Left ventricle myocardium inferior (tissue), 1 donor: Measurements from ENCODE around the gene SLC38A5. TPM values are rescaled to one million over a fixed set of nuclear protein-coding genes. Genes with fewer than 3 reads are reported as not detected.

ENCODE experiments used
- DNase-seq: peaks from one replicate; pipeline ENCODE4 v3.0.0-alpha.2; 2020
- H3K27ac ChIP-seq: fragments of 200-600 bp; replicated peaks from 2 replicates; pipeline ENCODE4 v1.8.0; 2021
- H3K27me3 ChIP-seq: fragments of 200-600 bp; 2 replicates; pipeline ENCODE4 v1.8.0; 2021; ENCODE audit warnings: low read depth
- H3K36me3 ChIP-seq: fragments of 200-600 bp; 2 replicates; pipeline ENCODE4 v1.8.0; 2021
- H3K4me1 ChIP-seq: fragments of 200-600 bp; 2 replicates; pipeline ENCODE4 v1.8.0; 2021
- H3K4me3 ChIP-seq: fragments of 200-600 bp; 2 replicates; pipeline ENCODE4 v1.8.0; 2021; ENCODE audit warnings: mild to moderate bottlenecking, moderate library complexity
- H3K9me3 ChIP-seq: fragments of 200-600 bp; replicated peaks from 2 replicates; pipeline ENCODE4 v1.8.0; 2021
- intact Hi-C: fragments of 100-400 bp; cut with micrococcal nuclease; formaldehyde crosslinking; loops from one replicate; pipeline ENCODE4 v1.11.0; 2022
- total RNA-seq: library from RNA; stranded (reverse); fragmentation: NEBNext Ultra II Directional; extraction: Animal tissue kit (Norgen Biotek cat#: 25700); gene quantifications from one replicate; pipeline ENCODE4 v1.2.1, GENCODE V29; 2021
- TF ChIP-seq, protein P1 (sequence below): fragments of 200-600 bp; IDR thresholded peaks from 2 replicates; pipeline ENCODE4 v1.8.0; 2021; ENCODE audit warnings: antibody characterized with exemption, mild to moderate bottlenecking, borderline replicate concordance
- donor health status: DM: no; HTN: yes; CAD: no; lungs with severe emphysema.

The SLC38A5 gene
- total RNA-seq, 1 donor from 2014 or later: 0.71 TPM

DNA sequence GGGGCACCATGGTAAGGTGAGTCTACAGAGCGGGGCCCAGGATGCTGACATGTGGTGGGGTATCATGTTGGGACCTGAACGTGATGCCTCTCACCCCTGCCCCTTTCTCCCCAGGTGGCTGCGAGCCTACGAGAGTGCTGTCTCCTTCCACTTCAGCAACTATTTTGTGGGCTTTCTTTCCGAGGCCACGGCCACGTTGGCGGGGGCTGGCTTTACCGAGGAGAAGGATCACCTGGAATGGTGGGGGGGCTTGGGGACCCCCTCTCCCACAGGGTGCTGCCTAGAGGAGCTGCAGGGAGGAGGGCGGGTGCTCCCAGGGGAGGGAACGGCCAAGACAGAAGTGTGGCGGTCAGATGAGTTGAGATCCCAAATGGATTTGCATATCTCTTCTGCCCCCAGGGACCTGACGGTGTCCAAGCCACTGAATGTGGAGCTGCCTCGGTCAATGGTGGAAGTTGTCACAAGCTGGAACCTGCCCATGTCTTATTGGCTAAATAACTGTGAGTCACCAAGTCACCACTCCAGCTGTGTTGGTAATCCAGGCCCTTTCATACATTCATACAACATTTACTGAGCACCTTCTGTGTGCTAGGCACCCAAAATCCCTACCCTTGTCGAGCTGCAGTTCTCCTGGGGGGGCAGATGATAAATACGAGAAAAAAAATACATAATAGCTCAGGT is 44.2 kb upstream of the SLC38A5 start:
- TF ChIP-seq, protein P1, sequence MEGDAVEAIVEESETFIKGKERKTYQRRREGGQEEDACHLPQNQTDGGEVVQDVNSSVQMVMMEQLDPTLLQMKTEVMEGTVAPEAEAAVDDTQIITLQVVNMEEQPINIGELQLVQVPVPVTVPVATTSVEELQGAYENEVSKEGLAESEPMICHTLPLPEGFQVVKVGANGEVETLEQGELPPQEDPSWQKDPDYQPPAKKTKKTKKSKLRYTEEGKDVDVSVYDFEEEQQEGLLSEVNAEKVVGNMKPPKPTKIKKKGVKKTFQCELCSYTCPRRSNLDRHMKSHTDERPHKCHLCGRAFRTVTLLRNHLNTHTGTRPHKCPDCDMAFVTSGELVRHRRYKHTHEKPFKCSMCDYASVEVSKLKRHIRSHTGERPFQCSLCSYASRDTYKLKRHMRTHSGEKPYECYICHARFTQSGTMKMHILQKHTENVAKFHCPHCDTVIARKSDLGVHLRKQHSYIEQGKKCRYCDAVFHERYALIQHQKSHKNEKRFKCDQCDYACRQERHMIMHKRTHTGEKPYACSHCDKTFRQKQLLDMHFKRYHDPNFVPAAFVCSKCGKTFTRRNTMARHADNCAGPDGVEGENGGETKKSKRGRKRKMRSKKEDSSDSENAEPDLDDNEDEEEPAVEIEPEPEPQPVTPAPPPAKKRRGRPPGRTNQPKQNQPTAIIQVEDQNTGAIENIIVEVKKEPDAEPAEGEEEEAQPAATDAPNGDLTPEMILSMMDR: no peak
- no peak overlapping the region for H3K4me3 ChIP-seq
- no peak overlapping the region for H3K27ac ChIP-seq
- no peaks in the 10 kb centered on the region for H3K27me3 ChIP-seq
- H3K4me1 ChIP-seq: peaks cover 7% of the 10 kb centered on the region
- intact Hi-C loops: loop anchor here (5.0 kb wide), 1 partner anchor 432 kb away; no protein-coding TSS in a partner anchor
- no peak for DNase-seq
- no peaks in the 10 kb centered on the region for H3K9me3 ChIP-seq
- peaks cover 7% of the 10 kb centered on the region for H3K36me3 ChIP-seq

DNA sequence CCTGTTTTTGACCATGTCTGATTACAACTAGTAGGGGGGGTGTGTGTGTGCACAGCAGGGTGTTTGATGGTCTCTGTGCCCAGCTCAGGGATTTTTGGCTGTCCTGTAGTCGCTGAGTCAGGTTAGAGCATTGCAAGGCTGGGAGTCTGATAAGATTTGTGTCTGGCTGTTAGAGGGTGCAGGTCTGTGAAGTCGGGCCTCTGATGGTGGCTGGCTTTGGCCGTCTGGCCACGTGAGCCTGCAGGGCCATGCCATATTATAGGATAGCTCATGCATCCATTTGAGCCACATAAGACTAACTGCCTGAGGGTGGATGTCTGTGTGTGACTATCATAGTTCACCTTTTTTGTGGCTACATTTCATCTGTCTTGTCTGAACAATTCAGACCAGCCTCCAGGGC is 43.6 kb upstream of the SLC38A5 start:
- intact Hi-C loops: loop anchor here (5.0 kb wide), 1 partner anchor 431 kb away; no protein-coding TSS in a partner anchor
- peaks cover 7% of the 10 kb centered on the region for H3K4me1 ChIP-seq
- H3K36me3 ChIP-seq: peaks cover 7% of the 10 kb centered on the region
- DNase-seq: no peak
- no peak overlapping the region for H3K27ac ChIP-seq
- no peak overlapping the region for H3K4me3 ChIP-seq
- TF ChIP-seq, protein P1: no peak
- H3K9me3 ChIP-seq: no peaks in the 10 kb centered on the region
- H3K27me3 ChIP-seq: no peaks in the 10 kb centered on the region

DNA sequence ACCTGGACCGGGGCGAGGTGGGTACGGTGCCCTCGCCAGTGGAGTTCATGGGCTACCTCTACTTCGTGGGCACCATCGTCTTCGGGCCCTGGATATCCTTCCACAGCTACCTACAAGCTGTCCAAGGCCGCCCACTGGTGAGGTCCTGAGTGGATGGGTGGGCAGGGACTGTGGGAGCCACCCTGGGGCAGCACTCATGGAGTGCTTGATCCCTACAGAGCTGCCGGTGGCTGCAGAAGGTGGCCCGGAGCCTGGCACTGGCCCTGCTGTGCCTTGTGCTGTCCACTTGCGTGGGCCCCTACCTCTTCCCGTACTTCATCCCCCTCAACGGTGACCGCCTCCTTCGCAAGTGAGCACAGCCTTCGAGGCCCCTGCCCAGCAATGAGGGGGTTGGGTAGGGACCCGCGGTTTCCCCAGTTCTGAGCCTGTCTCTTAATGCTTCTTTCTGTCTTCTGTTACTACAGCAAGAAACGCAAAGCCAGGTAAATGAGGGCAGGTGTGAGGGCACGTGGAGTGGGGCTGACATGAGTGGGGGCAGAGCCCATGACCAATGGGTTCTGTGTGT is 42.4 kb upstream of the SLC38A5 start:
- Histone ChIP-seq H3K9me3 (no peaks in the 10 kb centered on the region), H3K4me1 (peaks cover 7% of the 10 kb centered on the region), H3K27me3 (no peaks in the 10 kb centered on the region), H3K36me3 (peaks cover 7% of the 10 kb centered on the region), H3K4me3 (no peak overlapping the region), H3K27ac (no peak overlapping the region)
- intact Hi-C loops: loop anchor here (5.0 kb wide), 1 partner anchor 430 kb away; no protein-coding TSS in a partner anchor
- no peak for DNase-seq
- TF ChIP-seq, protein P1: no peak

DNA sequence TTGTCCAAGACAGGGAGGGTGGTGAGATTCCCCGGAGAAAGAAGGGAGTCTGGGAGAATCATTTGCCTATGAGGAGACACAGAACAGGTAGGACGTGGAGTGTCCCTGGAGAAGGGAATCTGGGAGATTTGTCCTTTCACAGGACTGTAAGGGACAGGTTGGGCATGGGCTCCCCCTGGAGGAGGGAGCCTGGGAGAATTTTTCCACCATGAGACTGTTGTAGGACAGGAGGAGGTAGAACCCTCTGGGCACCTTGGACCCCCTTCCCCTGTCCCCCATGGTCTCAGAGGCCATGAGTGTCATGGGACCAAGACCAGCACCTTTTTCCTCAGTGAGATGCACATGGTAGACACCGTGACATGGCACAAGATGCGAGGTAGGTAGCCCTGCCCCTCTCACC is 41.5 kb upstream of the SLC38A5 start:
- intact Hi-C loops: loop anchor here (5.0 kb wide), 1 partner anchor 429 kb away; no protein-coding TSS in a partner anchor
- TF ChIP-seq, protein P1: peak; percentile 36
- Histone ChIP-seq H3K27ac (no peak overlapping the region), H3K36me3 (peaks cover 7% of the 10 kb centered on the region), H3K4me1 (peaks cover 7% of the 10 kb centered on the region), H3K9me3 (no peaks in the 10 kb centered on the region), H3K4me3 (no peak overlapping the region), H3K27me3 (no peaks in the 10 kb centered on the region)
- DNase-seq: no peak

DNA sequence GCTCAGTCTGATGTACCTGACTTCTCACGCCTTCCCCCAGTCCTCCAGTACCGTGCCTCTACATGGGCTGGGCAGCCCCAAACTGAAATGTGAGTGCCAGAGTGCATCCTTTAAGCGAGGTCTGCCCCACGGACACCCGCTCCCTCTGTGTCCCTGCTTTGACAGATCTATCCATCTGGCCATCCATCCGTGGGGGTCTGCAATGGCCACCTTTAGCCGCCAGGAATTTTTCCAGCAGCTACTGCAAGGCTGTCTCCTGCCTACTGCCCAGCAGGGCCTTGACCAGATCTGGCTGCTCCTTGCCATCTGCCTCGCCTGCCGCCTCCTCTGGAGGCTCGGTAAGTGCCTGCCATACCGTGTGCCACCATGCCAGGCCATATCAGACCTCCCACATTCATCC is 39.6 kb upstream of the SLC38A5 start:
- intact Hi-C loops: loop anchor here (5.0 kb wide), 1 partner anchor 427 kb away; no protein-coding TSS in a partner anchor
- Histone ChIP-seq H3K4me3 (peak overlapping the region; percentile 81), H3K27me3 (no peaks in the 10 kb centered on the region), H3K27ac (no peak overlapping the region), H3K9me3 (no peaks in the 10 kb centered on the region), H3K36me3 (peaks cover 3% of the 10 kb centered on the region), H3K4me1 (peaks cover 7% of the 10 kb centered on the region)
- TF ChIP-seq, protein P1: no peak
- no peak for DNase-seq
